CD4-positive, alpha-beta T cell treated with Interferon gamma for 1 hour (primary cell): ENCODE results near the gene PITPNM3.

Source experiments
- DNase-seq: peaks from one replicate; pipeline ENCODE4 v3.0.0-alpha.2; 2020

Gene PITPNM3

DNA sequence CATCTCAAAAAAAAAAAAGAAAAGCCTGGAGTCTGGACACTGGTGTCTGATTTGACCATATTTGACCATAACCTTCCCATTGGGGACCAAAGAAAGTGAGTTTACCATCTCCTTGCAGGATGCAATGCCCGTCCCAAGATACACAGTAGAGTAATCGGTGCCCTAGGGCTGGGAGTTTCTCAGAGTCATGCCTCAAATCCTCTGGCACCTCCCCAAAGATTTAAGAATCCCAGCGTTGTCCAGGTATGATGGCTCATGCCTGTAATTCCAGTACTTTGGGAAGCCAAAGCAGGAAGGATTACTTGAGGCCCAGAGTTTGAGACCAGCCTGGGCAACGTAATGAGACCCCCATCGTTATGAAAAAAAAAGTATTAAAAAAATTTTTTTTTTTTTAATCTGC is 5.0 kb downstream of the PITPNM3 start:
- DNase-seq, result no peak

GRCh38 chr17:6549384-6550036 is 6.8 kb downstream of the PITPNM3 start:
- no peak for DNase-seq

GRCh38 chr17:6548578-6549330 is 7.6 kb downstream of the PITPNM3 start:
- no peak for DNase-seq

- no peak for DNase-seq
Observed at GRCh38 chr17:6548034-6548433, 8.3 kb downstream of the PITPNM3 start.

DNA sequence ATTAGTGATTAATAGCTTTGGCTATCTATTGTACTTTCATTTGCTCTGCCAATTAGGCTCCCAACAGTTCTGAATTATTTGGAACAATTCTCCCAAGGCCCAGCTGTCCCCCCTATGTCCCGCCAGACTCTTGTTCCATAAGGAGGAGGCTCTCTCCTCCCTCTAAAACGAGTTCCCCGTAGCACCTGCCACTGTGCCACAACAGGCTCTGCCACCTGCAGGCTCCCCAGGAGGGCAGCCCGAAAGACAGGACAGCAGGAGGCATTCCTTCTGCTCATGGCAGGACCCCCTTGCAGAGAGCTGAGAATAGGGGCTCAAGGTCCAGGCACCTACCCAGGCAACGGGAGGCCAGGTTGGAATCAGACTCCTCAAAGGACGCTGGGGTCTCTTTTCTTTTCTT is 9.0 kb downstream of the PITPNM3 start:
- no peak for DNase-seq

GRCh38 chr17:6546069-6546718 is 10.2 kb downstream of the PITPNM3 start:
- no peak for DNase-seq

DNA sequence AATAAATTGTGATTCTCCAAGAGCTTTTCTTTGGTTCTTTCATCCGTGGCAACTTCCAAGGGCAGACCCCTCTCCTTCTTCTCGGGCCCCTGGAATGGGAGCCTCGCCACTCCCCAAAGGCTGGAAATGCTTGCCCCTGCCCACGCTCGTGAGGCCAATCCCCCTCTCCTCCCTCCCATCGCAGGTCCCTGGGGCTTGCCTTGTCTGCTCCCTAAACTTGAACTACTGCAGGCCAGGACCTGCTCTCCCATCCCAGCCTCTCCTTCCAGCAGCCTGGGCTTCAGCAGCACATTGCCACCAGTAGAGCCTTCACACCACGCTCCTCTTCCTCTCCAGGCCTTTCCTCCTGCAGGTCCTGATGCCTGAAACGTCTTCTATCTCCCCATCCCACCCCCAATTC is 11.1 kb downstream of the PITPNM3 start:
- DNase-seq, result no peak

GRCh38 chr17:6544011-6544370 is 12.4 kb downstream of the PITPNM3 start:
- DNase-seq, result no peak

- DNase-seq, result no peak
Observed at GRCh38 chr17:6543079-6544010, 13.0 kb downstream of the PITPNM3 start.

DNA sequence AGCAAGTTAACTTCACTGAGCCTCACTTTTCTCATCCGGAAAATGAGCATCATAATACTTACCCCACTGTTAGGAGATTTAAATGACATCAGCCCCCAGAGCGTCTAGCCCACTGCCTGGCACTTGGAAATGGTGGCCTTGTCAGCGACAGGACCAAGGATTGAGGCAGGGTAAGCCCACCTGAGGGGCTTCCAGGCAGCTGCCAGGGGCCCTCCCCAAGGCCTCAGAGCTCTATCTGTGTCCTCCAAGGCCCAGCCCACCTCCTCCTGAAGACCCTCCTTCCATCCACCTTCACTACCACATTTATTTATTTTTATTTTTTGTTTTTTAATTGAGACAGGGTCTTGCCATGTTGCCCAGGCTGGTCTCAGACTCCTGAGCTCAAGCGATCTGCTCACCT is 13.8 kb downstream of the PITPNM3 start:
- DNase-seq, result no peak

DNA sequence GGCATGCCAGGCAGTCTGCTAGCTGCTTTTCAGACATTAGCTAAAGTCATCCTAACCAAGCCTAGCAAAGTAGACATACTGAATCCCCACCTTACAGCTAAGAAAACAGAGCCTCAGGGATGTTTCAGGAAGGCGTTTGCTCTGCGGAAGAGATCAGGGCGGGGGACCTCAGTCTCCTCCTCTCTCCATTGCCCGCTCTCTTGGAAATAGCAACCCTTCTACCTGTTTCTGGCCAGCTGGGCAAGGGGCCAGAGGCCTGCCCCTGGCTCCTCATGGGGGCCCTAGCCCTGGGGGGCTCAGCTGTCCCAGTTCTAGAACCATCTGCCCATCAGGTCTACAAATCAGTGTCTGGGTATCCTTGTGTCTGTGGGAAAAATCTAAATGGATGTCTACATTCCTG is 14.5 kb downstream of the PITPNM3 start:
- no peak for DNase-seq

GRCh38 chr17:6539871-6540270 is 16.5 kb downstream of the PITPNM3 start:
- DNase-seq, result no peak

DNA sequence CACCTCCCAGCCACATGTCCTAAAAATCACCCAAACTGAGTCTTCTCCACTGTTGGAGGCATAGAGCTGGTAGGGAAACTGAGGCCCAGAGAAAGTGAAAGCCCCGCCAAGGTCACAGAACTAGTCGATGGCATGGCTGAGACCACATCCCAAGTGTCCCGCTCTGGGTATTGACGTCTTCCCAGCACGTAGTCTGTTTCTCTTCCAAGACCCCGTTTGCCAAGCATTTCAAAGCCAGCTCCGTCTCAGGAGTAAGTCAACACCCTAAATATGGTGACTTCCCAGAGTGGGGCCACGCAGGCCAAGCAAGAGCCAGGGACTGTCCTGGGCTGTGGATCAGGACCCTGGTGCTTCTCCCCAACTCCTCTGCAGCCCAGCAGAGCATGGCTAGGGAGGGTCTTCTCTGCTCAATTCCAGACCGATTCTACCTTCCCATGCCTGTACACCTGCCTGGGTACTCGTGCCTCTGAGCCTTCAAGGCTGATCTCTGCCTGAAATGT is 19.7 kb downstream of the PITPNM3 start:
- DNase-seq, result no peak

DNA sequence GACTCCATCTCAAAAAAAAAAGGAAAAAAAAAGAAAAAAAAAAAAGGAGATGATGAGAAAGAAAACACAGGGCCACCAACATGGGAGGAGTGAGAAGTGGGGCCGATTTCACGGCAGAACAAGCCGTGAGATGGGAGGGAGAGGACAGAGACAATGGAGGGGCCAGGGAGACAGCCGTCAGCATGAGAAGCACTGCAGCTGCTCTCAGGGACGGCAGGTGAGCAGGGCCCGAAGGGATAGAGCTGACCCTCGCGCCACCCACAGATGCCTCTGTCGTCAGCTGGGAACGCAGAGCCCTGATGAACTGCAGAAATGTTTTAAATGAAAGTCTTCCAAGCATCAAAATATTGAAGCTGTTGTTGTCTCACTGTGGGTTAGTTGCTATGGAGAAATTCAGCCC is 20.3 kb downstream of the PITPNM3 start:
- no peak for DNase-seq

- no peak for DNase-seq
Observed at GRCh38 chr17:6534846-6535514, 21.4 kb downstream of the PITPNM3 start.

DNA sequence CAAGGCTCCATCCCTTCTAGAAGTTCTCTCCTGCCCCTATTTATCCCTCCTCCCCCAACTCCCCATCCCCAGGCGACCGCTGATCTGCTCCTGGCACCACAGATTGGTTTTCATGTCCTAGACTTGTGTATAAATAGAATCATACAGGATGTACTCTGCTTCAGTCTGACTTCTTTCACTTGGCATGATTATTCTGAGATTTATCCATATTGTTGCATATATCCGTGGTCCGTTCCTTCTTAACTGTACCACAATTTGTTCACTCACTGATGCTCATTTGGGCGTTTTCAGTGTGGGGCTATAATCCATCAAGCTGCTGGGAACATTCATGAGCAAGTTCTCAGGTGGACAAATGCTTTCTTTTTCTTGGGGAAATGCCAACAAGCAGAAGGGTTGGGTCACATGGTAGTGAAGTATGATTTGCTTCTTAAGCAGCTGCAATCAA is 23.9 kb downstream of the PITPNM3 start:
- no peak for DNase-seq

DNA sequence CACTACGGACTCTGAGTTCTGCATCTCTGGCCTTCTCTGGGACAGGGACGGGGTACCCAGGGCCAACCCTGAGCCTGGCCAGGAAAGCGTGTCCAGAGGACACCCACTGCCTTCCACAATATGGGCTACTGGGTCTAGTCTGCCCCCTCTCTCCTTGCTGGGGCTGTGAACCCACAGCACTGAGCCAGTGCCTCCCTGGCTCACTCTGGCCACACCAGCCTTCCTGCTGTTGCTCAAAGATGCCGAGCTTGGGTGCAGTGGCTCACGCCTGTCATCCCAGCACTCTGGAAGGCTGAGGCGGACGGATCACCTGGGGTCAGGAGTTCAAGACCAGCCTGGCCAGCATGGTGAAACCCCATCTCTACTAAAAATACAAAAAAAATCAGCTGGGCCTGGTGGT is 24.8 kb downstream of the PITPNM3 start:
- DNase-seq, result no peak

DNA sequence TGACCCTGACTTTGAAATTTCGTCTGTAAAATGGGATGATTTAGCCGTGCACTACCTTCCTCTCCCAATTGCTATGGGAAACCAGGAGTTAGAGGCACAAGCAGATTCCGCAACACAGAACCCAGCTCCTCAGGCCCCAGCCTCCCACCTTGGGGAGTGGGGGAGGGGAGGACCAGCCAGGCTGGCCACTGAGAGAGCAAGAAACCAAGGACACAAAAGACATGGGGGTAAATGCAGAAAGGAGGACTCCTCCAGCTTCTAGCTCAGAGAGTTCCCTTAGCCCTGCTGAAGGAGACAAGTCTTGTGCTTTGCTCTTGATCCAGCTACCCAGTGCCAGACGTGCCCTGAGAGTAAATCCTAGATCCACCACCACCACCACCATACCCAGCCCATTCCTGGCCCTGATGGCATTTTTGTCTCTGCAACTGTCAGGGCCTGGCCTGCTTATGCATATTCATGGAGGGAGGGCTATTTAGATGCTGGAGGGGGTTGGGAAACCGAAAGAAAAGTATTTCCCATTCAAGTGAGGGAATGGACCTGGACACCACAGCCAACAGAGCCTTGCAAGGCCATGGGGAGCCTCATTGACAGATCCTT is 25.9 kb downstream of the PITPNM3 start:
- DNase-seq, result no peak

GRCh38 chr17:6528557-6528956 is 27.8 kb downstream of the PITPNM3 start:
- no peak for DNase-seq

- no peak for DNase-seq
Observed at GRCh38 chr17:6526362-6527152, 29.8 kb downstream of the PITPNM3 start.

DNA sequence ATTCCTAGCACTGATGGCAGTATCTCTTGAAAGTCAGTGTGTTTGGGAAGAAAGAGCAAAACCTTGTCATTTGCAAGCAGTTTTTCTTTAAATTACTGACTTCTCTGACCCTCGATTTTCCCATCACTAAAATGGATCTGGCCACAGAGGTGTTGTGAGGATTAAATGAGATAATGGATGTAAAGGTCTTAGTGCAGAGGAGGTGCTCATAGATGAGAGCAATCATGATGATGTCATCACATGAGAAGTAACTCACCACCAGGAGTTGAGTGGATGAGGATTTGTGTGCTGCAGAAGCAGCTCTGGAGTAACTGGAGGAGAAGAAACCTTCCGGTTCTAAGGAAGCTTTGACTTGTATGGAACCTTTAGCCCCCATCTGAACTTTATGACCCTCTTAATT is 30.6 kb downstream of the PITPNM3 start:
- DNase-seq, result no peak
